ENCODE data around the gene TULP1.

Gene TULP1

DNA sequence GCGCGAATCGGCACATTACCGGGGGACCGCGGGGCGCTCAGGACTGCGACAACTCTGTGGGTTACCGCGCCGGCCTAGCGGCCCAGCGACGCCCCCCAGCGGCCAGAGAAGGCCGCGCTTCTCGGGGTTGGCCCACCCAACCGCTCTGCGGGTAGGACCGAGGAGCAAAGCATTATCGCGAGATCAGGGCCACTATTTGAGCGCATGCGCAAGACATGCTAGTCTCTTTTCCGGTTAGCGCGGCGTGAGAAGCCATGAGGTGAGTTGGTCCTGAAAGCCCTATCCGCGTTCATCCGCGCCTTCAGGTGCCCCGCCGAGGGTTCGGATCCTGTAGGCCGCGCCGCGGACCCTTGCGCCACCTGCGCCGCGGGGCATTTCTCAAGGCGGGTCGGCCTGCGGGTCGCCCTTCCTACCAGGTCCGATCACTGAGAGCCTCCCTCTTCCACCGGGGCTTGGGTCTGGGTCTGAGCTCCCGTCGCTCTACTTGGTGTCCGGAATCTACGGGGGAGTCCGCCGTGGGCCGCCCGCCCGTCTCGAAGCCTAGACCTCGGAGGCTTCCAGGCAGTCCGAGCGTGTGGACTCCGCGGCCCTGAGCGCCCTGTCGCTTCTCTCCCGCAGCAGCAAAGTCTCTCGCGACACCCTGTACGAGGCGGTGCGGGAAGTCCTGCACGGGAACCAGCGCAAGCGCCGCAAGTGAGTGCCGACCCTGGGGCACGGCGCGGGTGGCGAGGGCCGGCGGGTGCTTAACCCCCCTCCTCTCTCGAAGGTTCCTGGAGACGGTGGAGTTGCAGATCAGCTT lies 44.3 kb downstream of the TULP1 start, which contains the start of gene RPL10A:
RPL10A (plus strand) TSS at position 221 of the 799 bp plus-strand sequence; CDS start at position 255, 34 bp downstream.
- TF ChIP-seq EZH2phosphoT487 (conservative IDR thresholded peaks at IDR 0.05; ENCODE audit: low read length), result no peak
- TF ChIP-seq, protein P1, sequence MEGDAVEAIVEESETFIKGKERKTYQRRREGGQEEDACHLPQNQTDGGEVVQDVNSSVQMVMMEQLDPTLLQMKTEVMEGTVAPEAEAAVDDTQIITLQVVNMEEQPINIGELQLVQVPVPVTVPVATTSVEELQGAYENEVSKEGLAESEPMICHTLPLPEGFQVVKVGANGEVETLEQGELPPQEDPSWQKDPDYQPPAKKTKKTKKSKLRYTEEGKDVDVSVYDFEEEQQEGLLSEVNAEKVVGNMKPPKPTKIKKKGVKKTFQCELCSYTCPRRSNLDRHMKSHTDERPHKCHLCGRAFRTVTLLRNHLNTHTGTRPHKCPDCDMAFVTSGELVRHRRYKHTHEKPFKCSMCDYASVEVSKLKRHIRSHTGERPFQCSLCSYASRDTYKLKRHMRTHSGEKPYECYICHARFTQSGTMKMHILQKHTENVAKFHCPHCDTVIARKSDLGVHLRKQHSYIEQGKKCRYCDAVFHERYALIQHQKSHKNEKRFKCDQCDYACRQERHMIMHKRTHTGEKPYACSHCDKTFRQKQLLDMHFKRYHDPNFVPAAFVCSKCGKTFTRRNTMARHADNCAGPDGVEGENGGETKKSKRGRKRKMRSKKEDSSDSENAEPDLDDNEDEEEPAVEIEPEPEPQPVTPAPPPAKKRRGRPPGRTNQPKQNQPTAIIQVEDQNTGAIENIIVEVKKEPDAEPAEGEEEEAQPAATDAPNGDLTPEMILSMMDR (IDR thresholded peaks at IDR 0.05; ENCODE audit: insufficient read depth, low read length, poor library complexity, severe bottlenecking), result peak; percentile 100
- H3K9me3 ChIP-seq (ENCODE audit: insufficient read depth, low read length), result no peaks in the 10 kb centered on the region
- peak within 1 kb of the TSS; percentile 95 for H3K9ac ChIP-seq (ENCODE audit: low read length)
- peaks cover 28% of the 10 kb centered on the region for H4K20me1 ChIP-seq (ENCODE audit: low read depth, low read length)
- peak within 1 kb of the TSS; percentile 90 for H2AFZ ChIP-seq (ENCODE audit: low read depth, low read length, severe bottlenecking)
- peaks cover 31% of the 10 kb centered on the region for H3K79me2 ChIP-seq (ENCODE audit: insufficient read depth, low read length)
- H3K4me2 ChIP-seq (ENCODE audit: low read depth, low read length, poor library complexity, severe bottlenecking), result peak within 1 kb of the TSS; percentile 71
- no peaks in the 10 kb centered on the region for H3K27me3 ChIP-seq (ENCODE audit: low read length)
- no peaks in the 10 kb centered on the region for H3K9me2 ChIP-seq (replicated peaks; ENCODE audit: insufficient read depth, low read length)
- H3K4me3 ChIP-seq (ENCODE audit: insufficient read depth, low read length, poor library complexity, severe bottlenecking), result peak within 1 kb of the TSS; percentile 93
- peaks cover 51% of the 10 kb centered on the region for H3F3A ChIP-seq (ENCODE audit: insufficient read depth)
- peaks cover 40% of the 10 kb centered on the region for H3K36me3 ChIP-seq (ENCODE audit: low read length)
- peak within 1 kb of the TSS; percentile 85 for H3K27ac ChIP-seq (ENCODE audit: low read depth, low read length)

DNA sequence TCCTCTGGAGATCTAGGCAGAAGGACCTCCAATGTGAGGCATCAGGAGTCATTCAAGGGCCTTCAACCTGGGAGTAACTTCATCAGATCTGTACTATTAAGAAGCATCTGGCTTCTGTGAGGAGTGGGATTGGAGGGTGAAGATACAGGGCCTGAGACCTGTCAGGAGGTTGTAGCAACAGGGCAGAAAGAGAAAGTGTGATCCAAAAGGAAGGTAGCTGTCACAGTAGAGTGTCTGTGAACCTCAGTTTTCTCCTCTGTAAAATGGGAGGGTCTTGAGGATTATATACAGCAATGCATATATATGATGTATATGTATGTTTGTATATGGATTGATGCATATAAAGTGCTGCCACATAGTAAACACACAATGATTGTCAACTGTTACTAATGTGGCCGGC lies 47.0 kb downstream of the TULP1 start:
- TF ChIP-seq, protein P1 (IDR thresholded peaks at IDR 0.05; ENCODE audit: insufficient read depth, low read length, poor library complexity, severe bottlenecking), result no peak
- no peak for TF ChIP-seq EZH2phosphoT487 (conservative IDR thresholded peaks at IDR 0.05; ENCODE audit: low read length)
- Histone ChIP-seq H3K4me2 (ENCODE audit: low read depth, low read length, poor library complexity, severe bottlenecking) (no peak overlapping the region), H3K27me3 (ENCODE audit: low read length) (no peaks in the 10 kb centered on the region), H3K9me3 (ENCODE audit: insufficient read depth, low read length) (no peaks in the 10 kb centered on the region), H3K9me2 (replicated peaks; ENCODE audit: insufficient read depth, low read length) (no peaks in the 10 kb centered on the region), H3K4me3 (ENCODE audit: insufficient read depth, low read length, poor library complexity, severe bottlenecking) (no peak overlapping the region), H3K36me3 (ENCODE audit: low read length) (peaks cover 20% of the 10 kb centered on the region), H2AFZ (ENCODE audit: low read depth, low read length, severe bottlenecking) (no peak overlapping the region), H3F3A (ENCODE audit: insufficient read depth) (peaks cover 24% of the 10 kb centered on the region), H3K9ac (ENCODE audit: low read length) (no peak overlapping the region), H3K79me2 (ENCODE audit: insufficient read depth, low read length) (peaks cover 23% of the 10 kb centered on the region), H3K27ac (ENCODE audit: low read depth, low read length) (no peak overlapping the region), H4K20me1 (ENCODE audit: low read depth, low read length) (peaks cover 11% of the 10 kb centered on the region)

DNA sequence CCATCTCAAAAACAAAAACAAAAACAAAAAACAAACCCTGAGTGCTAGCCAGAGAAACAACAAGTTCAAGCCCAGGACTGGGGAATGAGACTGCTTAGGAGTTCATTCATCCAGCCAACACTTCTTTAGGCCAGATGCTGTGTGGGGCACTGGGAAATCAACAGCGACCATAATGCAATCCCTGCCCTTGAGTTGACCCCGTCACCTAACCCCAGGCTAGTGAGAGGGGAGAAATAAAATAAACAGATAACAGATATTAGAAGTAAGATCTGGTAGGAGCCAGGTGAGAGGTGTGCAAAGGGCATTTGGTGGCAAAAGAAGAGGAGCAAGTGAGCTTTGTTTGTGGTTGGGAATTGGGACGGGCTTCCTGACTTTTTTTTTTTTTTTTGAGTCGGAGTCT lies 49.4 kb downstream of the TULP1 start:
- Histone ChIP-seq H2AFZ (ENCODE audit: low read depth, low read length, severe bottlenecking) (no peak overlapping the region), H3K79me2 (ENCODE audit: insufficient read depth, low read length) (peaks cover under 1% of the 10 kb centered on the region), H3F3A (ENCODE audit: insufficient read depth) (peaks cover under 1% of the 10 kb centered on the region), H3K4me2 (ENCODE audit: low read depth, low read length, poor library complexity, severe bottlenecking) (no peak overlapping the region), H3K36me3 (ENCODE audit: low read length) (no peaks in the 10 kb centered on the region), H3K4me3 (ENCODE audit: insufficient read depth, low read length, poor library complexity, severe bottlenecking) (no peak overlapping the region), H3K9me2 (replicated peaks; ENCODE audit: insufficient read depth, low read length) (no peaks in the 10 kb centered on the region), H4K20me1 (ENCODE audit: low read depth, low read length) (no peaks in the 10 kb centered on the region), H3K9me3 (ENCODE audit: insufficient read depth, low read length) (no peaks in the 10 kb centered on the region), H3K9ac (ENCODE audit: low read length) (no peak overlapping the region), H3K27ac (ENCODE audit: low read depth, low read length) (no peak overlapping the region), H3K27me3 (ENCODE audit: low read length) (no peaks in the 10 kb centered on the region)
- no peak for TF ChIP-seq EZH2phosphoT487 (conservative IDR thresholded peaks at IDR 0.05; ENCODE audit: low read length)
- TF ChIP-seq, protein P1 (IDR thresholded peaks at IDR 0.05; ENCODE audit: insufficient read depth, low read length, poor library complexity, severe bottlenecking), result no peak

Measured in SU-DHL-6 (cell line).